ENCODE data around the gene ELMOD3.
"Not testable (repeated sequence)": the region's sequence is repeated elsewhere in the genome, so short reads cannot be mapped to it uniquely, and the experiment has no call there.

Gene ELMOD3

GRCh38 chr2:85438201-85439024 is 83.8 kb downstream of the ELMOD3 start:
- peaks cover 6% of the 10 kb centered on the region for H3K4me1 ChIP-seq (ENCODE audit: control insufficient read depth, insufficient read depth, low read length)
- H3K36me3 ChIP-seq (ENCODE audit: control insufficient read depth in 2 of 2, insufficient read depth in 1 of 2, low read length in 2 of 2), result no peaks in the 10 kb centered on the region
- TF ChIP-seq ZBTB48 (tag by site-specific recombination; IDR thresholded peaks at IDR 0.05) (0 out of 2 replicates have a peak, but pooled peaks have one; percentile 19), SCRT2 (tag by site-specific recombination; IDR thresholded peaks at IDR 0.05) (peak; percentile 84), ZNF280D (tag by site-specific recombination; IDR thresholded peaks at IDR 0.05) (no peak)
- ChIA-PET POLR2A (interaction anchor here (0.9 to 3.0 kb wide), 9 partner anchors 7 to 114 kb away, joined by 3 to 25 read pairs (median 3); partner anchors contain the start of genes MAT2A and SH2D6), CTCF (interaction anchor here (0.5 to 1.5 kb wide), 2 partner anchors 17 to 19 kb away, joined by 3 to 4 read pairs; no protein-coding TSS in a partner anchor)
- peak overlapping the region; percentile 31; the same call in 1 of the 2 replicates for H3K27ac ChIP-seq (ENCODE audit: extremely low read depth, low read depth, low read length)
- H3K4me3 ChIP-seq (ENCODE audit: low read depth, low read length), result peak overlapping the region; percentile 8; the same call in 1 of the 2 replicates
- H3K9me3 ChIP-seq (ENCODE audit: control insufficient read depth, insufficient read depth, low read depth, low read length), result no peaks in the 10 kb centered on the region

- Histone ChIP-seq H3K4me1 (ENCODE audit: control insufficient read depth, insufficient read depth, low read length) (peaks cover 6% of the 10 kb centered on the region), H3K4me3 (ENCODE audit: low read depth, low read length) (no peak overlapping the region), H3K36me3 (ENCODE audit: control insufficient read depth in 2 of 2, insufficient read depth in 1 of 2, low read length in 2 of 2) (no peaks in the 10 kb centered on the region), H3K27ac (ENCODE audit: extremely low read depth, low read depth, low read length) (no peak overlapping the region), H3K9me3 (ENCODE audit: control insufficient read depth, insufficient read depth, low read depth, low read length) (no peaks in the 10 kb centered on the region)
- TF ChIP-seq GFI1B (tag by site-specific recombination; IDR thresholded peaks at IDR 0.05) (no peak), ZNF585B (tag by site-specific recombination; IDR thresholded peaks at IDR 0.05) (no peak), ZNF76 (tag by site-specific recombination; IDR thresholded peaks at IDR 0.05; ENCODE audit: borderline replicate concordance, low read depth) (no peak), ZNF2 (tag by site-specific recombination; IDR thresholded peaks at IDR 0.05) (no peak), SCRT2 (tag by site-specific recombination; IDR thresholded peaks at IDR 0.05) (peak; percentile 6; the same call in 1 of the 2 replicates)
- ChIA-PET POLR2A (interaction anchor here (1.1 to 3.0 kb wide), 2 partner anchors 101 to 105 kb away, joined by 3 to 25 read pairs; partner anchors contain the start of gene MAT2A), CTCF (interaction anchor here (1.5 kb wide), 1 partner anchor 19 kb away, joined by 3 read pairs; no protein-coding TSS in a partner anchor)
Observed at GRCh38 chr2:85439025-85439472, 84.5 kb downstream of the ELMOD3 start.

GRCh38 chr2:85439569-85439968 is 85.0 kb downstream of the ELMOD3 start:
- CTCF ChIA-PET; H3K36me3 ChIP-seq (ENCODE audit: control insufficient read depth in 2 of 2, insufficient read depth in 1 of 2, low read length in 2 of 2); H3K9me3 ChIP-seq (ENCODE audit: control insufficient read depth, insufficient read depth, low read depth, low read length); H3K27ac ChIP-seq (ENCODE audit: extremely low read depth, low read depth, low read length); H3K4me1 ChIP-seq (ENCODE audit: control insufficient read depth, insufficient read depth, low read length); H3K4me3 ChIP-seq (ENCODE audit: low read depth, low read length): not testable (repeated sequence)
- POLR2A ChIA-PET, result interaction anchor here (1.9 to 3.0 kb wide), 2 partner anchors 100 to 107 kb away, joined by 5 to 25 read pairs; partner anchors contain the start of gene MAT2A

- TF ChIP-seq EGR2 (tag by site-specific recombination; IDR thresholded peaks at IDR 0.05; ENCODE audit: low read depth), result no peak
- TF ChIP-seq ZNF521 (tag by site-specific recombination; IDR thresholded peaks at IDR 0.05), result no peak
- no peak for TF ChIP-seq ZNF629 (tag by site-specific recombination; IDR thresholded peaks at IDR 0.05)
- no peak for TF ChIP-seq ZNF701 (tag by site-specific recombination; IDR thresholded peaks at IDR 0.05)
- no peak for TF ChIP-seq SP7 (tag by site-specific recombination; IDR thresholded peaks at IDR 0.05)
- no peak for TF ChIP-seq MZF1 (tag by site-specific recombination; IDR thresholded peaks at IDR 0.05; ENCODE audit: borderline replicate concordance)
- no peak for TF ChIP-seq TCF7L2 (IDR thresholded peaks at IDR 0.05; ENCODE audit: borderline replicate concordance, low read depth, low read length)
- no peak for TF ChIP-seq SP3 (tag by site-specific recombination; IDR thresholded peaks at IDR 0.05)
- no peak for TF ChIP-seq KLF8 (tag by site-specific recombination; IDR thresholded peaks at IDR 0.05)
- no peak for TF ChIP-seq ZNF19 (tag by site-specific recombination; IDR thresholded peaks at IDR 0.05; ENCODE audit: low read depth)
- TF ChIP-seq ZBTB1 (tag by site-specific recombination; IDR thresholded peaks at IDR 0.05), result no peak
- TF ChIP-seq ZNF654 (tag by site-specific recombination; IDR thresholded peaks at IDR 0.05; ENCODE audit: low read depth), result no peak
- TF ChIP-seq ZNF776 (tag by site-specific recombination; IDR thresholded peaks at IDR 0.05; ENCODE audit: borderline replicate concordance), result no peak
- Histone ChIP-seq H3K27ac (ENCODE audit: extremely low read depth, low read depth, low read length) (no peak overlapping the region), H3K4me3 (ENCODE audit: low read depth, low read length) (no peak overlapping the region), H3K4me1 (ENCODE audit: control insufficient read depth, insufficient read depth, low read length) (peaks cover 6% of the 10 kb centered on the region), H3K9me3 (ENCODE audit: control insufficient read depth, insufficient read depth, low read depth, low read length) (no peaks in the 10 kb centered on the region), H3K36me3 (ENCODE audit: control insufficient read depth in 2 of 2, insufficient read depth in 1 of 2, low read length in 2 of 2) (no peaks in the 10 kb centered on the region)
- ChIA-PET CTCF (no interaction called here), POLR2A (interaction anchor here (1.9 kb wide), 1 partner anchor 106 kb away, joined by 5 read pairs; no protein-coding TSS in a partner anchor)
Observed at GRCh38 chr2:85439986-85440385, 85.4 kb downstream of the ELMOD3 start.

All from HEK293 (cell line).